DMS79 treated with DMSO at 0.1 percent for 48 hours (cell line): ENCODE data around the gene C10orf71.

Experiments
- DNase-seq: peaks from one replicate; lab custom pipeline; 2025; lab: John Stamatoyannopoulos, UW

The C10orf71 gene

DNA sequence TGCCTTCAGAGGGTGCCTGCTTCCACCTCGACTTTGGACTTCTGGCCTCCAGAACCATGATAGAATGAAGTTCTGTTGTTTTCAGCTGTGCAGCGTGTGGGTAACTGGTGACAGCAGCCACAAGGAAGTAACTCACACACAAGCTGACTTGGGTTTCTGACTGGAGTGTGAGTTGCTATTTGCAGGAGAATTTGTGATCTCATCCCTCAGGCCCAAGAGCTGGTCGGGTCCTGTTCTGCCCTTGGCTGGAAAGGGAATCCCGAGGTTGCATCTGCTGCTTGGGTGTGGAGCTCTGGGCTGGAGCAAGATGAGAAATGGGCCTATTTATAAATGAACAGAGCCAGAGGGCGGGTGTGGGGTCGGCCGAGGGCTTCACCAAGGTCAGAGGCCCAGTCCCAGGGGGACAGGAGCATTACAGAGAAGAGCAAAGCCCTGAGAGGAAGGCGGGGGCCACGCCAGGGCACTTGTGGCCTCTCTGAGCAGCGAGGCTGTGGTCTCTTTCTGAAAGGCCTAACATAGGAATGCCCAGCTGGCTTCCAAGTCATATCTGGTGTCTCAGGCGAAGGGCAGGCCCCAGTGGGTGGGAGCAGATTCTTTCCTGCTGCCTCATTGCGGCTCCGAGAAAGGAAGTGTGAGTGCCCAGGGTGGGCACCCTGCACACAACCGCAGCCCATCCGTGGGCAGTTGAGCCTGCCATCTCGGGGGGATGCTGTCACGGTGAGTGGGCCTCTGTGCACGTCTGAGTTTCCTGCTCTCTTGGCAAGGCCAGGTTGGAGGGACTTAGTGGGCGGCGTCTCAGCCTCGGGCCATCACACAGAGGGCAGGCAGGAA, 26.5 kb upstream of the C10orf71 start:
- no peak for DNase-seq

DNA sequence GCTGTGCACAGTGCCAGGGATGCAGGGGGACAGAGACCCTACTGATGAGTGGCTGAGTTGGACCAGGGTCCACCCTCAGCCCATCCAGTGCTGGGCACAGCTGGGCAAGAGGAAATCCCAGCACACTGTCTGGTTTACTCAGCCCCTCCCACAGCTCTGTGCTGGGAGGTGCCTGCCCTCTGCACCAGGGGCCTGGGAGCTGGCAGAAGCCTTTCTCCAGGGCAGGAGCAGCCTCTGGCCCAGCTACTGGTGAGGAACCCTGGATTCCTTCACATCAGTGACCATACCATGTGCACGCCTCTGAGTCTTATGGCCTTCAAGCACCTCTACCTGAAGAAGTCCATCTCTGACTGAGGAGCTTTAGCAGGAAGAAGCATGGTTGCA, 25.9 kb upstream of the C10orf71 start:
- DNase-seq, result no peak

DNA sequence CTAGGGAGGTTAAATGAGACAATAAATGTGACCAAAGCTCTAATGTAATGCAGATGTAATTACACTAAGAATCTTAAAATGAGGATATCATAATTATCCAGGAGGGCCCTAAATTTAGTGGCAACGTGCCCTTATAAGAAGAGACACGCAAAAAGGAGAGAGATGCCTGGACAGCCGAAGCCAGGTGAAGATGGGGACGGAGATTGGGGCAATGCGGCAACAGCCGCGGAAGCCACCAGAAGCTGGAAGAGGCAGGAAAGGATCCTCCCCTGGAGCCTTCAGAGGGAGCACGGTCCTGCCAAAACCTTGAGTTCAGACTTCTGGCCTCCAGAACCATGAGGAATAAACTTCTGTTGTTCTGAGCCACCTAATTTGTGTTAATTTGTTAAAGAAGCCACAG, 25.3 kb upstream of the C10orf71 start:
- DNase-seq, result no peak

DNA sequence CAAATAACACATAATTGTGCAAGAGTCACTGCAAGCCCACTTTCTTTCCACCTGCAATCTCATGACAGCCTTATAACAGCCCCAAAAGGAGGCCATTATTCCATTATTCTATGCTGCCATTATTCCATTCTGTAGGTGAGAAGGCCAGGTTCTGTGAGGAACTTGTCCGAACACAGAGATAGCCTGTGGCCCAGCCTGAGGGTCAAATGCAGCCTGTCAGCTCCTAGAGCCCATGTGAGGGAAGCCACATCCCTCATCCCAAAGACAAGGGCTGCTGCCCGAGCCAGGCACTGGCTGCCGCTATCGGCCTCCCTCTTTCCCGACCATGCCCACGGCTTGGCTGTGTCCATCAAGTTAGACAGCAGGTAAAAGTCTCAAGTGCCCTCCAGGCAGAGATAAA, 24.1 kb upstream of the C10orf71 start:
- DNase-seq, result no peak

DNA sequence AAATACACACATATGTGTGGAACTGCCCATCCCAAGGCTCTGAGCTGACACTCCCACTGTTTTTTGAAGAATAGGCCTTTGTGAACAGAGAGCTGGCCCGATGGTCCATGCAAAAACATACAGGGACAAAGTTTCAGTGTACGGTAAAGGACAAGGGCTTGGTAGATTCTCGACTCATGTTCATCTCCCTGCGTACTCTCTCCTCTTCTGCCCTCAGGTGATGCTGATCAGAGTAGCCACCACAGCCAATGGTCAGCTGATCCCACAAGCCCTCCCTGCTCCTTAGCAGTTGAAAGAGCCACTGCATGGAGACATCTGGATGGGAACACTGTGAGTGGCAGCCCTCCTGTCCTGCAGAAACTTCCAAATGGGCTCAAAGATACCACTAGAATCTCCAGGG, 23.1 kb upstream of the C10orf71 start:
- no peak for DNase-seq

DNA sequence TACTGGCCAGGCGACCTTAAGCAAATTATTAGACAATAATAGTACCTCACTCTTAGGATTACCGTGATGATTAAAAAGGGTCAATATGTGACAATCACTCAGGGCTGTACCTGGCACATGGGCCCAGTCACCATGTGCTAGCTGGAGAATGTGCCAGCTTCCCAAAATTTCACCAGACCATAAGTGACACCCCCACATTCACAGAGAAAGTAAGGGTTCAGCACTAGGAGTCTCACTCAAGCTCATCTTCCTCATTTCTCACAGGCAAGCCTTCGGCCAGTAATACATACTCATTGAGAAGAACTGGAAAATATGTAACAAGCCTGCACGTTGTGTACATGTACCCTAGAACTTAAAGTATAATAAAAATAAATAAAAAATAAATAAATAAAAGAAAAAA, 22.4 kb upstream of the C10orf71 start:
- DNase-seq, result no peak

DNA sequence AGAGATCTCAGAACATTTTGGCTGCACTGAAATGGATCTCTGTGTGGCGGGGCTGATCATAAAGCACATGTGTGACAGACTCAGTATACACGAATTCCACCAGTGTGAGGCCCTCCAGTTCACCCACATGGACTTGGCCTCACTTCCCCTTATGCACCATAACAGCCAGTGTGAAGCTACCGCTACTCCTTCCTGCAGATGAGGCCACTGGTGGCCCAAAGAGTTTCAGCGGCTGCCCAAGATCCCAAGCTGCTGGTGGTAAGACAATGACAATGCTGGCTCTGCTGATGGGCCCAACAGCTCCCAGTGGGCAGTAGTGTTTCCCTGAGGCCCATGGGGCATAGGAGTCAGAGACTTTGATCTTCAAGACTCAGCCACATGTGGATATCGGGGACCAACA, 21.0 kb upstream of the C10orf71 start:
- no peak for DNase-seq

DNA sequence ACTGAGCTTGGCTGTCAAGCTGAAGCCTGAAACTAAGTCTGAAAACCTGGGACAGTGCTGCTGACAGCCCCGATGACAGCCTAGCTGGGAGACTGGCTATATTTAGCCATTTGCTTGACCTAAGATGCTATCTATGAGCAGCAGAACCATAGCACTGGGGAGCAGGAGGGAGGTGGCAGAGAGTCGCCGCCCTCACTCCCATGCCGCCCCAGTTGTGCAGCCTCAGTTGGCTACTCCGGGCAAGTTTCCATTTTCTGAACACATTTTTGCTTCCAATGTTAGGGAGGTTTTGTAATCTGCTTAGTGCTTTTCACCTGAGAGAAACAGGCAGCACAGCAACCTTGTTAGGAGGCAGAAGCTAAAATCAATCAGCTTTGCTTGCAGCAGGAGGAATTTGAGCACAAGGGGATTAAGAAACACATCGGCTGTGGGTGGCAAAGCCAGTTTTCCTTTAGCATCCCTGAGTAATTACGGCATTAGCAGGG, 20.4 kb upstream of the C10orf71 start:
- DNase-seq, result no peak

DNA sequence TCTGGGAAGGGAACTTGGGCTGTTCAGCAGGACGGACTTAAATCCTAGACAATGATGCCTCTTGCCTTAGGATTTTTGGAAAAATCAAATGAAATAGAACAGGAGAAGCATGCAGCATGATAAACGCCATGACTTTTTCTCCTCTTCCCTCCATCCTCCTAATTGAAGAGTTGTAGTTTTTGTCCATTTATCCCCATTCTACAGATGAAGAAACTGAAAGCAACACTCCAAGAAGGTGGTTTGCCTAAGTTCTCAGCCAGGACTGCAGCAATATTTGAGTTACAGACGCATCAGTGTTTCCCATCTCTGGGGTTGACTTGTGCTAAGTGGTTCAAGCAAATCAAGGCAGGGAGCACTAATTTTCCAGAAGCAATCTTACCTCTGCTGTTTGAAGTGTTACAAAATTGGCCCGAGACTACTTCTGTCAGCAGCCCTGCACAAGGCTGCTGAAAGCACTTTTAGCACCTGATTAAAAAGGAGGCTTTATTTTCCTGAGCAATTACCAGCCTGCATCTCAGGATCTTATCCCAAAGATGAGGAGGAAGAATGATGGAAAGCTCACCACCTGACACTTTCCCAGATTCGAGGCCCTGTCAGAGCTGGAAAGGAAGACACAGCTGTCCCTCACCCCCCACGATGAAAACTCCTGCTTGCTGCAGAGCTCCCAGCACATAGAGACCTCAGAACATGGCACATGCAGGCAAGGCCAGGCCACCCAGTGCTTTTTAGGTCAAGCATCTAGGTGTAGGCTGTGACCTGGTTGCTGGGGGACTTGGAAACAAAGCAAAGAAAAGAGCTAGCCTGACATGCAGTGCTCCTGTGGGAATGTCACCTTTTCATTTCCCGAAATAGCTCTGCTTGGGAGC, 19.7 kb upstream of the C10orf71 start:
- DNase-seq, result no peak

DNA sequence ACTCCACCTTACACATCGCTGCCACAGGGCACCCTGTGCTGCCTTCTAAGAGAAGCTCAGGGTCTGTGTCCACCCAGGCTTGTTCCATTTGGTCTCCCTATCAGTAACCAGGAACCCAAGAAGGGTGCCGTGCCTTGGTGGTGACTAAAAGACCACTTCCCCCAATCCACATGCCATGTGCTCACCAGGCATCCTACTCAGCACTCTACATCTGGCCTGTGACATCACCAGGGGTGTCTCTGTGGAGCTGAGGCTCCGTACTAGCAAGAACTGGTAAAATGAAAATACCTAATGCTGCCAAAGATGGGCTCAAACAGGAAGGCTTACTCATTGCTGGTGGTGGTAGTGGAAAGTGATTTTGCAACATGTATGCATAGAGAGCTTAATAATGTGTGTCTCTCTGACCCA, 19.0 kb upstream of the C10orf71 start:
- no peak for DNase-seq

DNA sequence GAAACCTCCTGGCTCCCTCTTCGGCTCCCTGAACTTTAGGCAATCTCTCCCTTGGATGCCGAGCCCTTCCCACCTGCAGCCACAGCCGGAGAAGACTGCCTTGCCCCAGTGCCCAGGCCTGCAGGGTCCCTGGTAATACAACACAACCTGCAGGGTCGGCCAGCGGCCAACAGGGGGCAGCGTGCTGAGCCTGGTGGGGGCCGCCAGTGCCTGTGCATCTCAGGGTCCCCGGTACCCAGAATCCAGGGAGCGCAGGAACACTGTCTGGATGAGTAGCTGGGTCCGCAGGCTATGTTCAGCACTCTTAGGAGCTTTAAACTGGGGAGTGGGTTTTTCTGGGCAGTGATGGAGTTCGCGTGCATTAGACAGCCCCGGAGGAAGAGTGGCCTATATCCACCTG, 17.5 kb upstream of the C10orf71 start:
- DNase-seq, result no peak

DNA sequence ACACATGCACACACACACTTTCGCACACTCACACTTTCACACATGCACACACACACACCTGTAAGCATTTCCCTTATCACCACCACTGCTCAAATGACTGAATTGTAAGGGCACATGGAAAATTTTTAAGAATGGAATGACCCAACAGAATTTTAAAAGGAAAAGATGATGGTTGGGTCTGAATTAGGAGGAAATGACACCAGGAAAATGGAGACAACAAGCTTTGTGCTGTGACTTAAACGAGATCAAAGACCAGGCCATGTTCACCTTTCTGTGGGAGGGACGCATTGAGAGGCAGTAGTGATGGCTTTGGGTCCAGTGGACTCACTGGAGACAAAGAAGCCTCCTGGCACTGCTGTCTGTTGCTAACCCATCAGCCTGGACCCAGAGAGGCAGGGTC, 16.7 kb upstream of the C10orf71 start:
- DNase-seq, result no peak

DNA sequence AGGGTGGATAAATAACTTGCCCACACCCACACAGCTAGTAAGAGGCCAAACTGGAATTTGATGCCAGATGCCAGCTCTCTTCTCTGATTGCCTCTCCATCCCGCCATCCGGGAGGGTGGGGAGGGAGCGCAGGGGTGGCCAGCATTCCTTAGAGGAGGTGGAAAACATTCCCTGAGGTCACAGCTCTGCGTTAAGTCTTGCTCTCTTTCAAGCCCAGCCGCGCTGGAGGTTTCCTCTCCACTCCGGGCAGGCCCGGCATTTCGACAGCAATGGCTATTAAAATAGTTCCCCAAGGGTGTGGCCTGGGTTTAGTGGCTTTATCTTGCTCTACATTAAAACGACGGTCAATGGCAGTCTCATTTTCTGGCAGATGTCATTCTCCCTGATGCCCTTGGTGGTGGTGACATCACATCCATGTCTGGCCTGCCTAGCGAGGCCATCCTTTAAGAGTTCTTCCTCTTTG, 16.1 kb upstream of the C10orf71 start:
- DNase-seq, result no peak

DNA sequence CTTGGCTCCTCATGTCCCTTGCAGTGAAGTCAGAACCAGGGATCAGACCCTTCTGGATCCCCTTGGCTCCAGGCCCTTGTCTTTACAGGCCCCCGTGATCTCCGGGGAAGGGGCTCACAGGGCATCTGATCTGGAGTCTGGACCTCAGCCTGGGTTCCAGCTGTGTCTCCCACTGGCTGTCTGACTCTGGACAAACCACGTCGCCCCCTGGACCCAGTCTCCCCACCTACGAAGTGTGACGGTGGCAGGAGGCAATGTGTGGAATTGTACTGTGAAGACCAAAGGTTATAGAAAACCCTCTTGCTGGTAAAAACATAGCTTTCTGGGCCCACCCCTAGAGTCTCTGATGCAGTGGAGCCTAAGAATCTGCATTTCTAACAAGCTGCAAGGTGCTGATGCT, 15.5 kb upstream of the C10orf71 start:
- no peak for DNase-seq

DNA sequence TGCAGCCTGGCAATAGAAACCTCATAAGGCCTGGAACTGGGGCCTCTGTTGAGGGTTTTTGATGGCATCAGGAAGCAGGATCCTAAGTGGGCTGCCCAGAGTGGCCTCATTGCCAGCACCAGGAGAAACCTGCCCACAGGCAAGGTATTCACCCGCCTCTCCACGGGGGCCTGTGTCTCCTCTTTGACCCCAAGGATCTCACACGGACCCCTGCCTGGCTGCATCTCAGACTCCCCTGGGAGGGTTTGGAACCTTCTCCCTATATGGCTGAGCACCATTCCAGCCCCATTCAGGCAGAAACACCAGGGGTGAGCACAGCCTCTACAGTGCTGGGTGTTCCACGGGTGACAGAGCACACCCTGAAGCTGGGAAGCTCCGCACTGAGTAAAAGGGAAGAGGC, 14.6 kb upstream of the C10orf71 start:
- DNase-seq, result no peak

DNA sequence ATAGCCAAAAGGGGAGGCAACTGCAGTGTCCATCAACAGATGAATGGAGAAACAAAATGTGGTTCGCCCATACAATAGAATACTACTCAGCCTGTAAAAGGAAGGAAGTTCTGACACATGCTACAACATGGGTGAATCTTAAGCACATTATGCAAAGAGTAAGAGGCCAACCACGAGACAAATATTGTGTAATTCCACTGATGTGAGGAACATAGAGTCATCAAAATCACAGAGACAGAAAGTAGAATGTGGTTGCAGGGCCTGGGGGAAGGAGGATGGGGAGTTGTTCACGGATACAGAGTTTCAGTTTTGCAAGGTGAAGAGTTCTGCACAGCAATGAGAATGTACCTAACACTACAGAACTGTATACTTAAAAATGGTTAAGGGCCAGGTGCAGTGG, 13.7 kb upstream of the C10orf71 start:
- no peak for DNase-seq

DNA sequence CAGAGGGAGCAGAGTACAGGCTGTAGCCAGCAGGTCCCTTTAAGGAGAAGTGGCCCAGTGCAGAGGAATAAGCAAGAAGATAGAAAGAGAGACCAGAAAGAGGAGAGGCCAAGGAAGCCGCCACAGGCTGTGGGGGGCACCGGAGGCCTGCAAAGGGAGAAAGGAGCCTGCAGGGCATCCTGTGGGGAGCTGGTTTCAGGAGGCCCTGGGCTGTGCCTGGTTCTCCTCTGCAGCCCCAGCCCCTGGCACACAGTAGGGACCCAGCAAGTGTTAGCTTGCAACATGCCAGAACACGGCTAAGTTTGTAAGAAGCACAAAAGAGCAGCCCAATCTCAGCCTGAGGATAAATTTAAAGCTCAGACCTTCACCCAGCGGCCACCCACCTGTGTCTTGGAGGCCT, 12.3 kb upstream of the C10orf71 start:
- DNase-seq, result no peak

DNA sequence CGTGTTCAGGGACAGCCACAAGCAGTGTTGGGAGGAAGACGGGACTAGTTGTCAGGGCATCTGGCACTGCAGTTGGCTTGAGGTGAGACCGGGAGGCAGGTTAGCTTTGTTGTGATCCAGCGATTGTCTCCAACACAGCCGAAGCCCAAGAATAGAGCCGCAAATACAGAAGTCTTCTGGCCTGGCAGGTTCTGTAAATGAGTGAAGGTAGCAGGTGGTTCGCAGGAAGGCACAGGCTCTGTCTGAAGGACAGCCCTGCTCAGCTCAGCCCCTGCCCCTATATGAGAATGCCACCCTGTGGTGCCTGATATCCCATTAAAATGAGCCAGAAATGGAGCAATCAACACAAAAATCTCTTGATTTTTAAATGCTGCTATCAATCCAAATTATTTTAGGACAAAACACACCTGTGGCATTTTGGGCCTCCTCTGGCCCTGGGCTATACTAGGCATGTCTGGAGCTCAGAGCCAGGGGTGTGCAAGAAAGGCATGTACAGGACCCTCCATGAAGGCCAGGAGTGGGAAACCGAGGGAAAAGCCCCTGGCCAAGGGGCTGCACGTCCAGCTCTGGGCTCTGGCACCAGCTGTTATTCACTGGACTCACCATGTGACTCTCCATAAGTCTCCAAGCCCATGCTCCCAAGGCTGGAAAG, 11.2 kb upstream of the C10orf71 start:
- DNase-seq, result no peak

DNA sequence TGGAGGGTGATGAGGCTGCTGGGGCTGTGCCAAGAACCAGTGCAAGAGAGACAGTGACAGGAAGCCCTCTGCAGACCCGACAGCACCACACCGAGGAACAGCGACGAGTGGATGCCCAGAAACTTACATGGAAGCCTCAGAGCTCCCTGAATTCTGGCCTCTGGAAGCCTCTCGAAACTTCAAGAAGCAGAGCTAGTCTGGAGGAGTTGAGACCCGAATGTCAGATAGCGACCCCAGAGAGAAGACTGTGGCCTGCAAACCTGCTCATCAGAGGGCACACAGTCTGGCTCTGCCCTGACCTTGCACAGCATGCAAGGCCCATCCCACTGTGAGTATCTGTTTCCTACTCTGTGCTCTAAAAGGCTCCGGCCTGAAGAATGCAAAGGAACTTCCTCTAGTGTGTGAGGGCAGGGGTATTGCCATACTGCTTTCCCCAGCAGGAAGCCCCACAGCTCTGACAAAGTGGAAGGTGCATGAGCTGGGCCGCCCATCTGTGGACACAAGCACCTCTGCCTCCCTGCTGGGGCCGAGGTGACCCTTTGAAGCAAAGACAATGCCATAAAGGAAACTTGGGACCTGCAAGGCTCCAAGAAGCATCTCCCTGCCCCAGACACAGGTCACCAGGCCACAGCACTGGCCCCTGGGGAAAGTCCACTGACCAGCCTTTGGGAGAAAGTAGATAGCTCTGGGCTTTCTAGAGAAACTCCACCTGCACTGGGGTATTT, 10.5 kb upstream of the C10orf71 start:
- DNase-seq, result no peak

DNA sequence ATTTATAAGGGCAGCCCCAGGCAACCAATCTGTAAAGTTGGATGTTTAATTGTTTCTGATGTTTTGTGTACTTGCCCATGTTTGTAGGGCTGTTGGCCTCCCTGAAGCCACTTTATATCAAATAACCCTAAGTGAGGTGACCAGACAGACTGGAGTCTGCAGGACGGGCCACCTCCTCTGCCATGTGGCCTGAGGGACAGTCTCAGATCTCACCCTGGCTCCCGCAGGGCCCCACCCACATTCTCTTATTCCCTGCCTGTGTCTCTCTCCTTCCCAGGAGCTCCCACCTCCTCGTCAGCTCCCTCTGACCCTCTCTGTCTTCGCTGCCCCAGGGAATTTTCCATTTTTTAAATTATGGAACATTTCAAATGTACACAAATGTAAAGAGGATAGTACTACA, 9.5 kb upstream of the C10orf71 start:
- no peak for DNase-seq

DNA sequence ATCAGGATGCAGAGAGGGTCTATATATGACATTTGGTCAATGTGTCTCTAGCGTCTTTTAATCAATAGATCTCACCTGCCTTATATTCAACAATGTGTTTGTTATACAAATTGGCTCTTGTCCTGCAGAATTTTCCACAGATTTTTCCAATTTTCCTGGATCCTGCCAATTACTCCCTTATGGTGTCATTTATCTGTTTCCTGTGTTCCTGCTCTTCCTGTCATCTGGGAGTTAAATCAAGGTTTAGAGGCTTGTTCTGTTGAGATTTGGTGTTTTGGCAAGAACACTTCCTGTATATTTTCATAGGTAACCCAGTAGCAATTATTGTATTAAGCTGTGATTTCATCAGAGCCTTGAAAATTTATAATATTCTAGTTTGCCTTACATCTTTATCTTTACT, 8.8 kb upstream of the C10orf71 start:
- no peak for DNase-seq

DNA sequence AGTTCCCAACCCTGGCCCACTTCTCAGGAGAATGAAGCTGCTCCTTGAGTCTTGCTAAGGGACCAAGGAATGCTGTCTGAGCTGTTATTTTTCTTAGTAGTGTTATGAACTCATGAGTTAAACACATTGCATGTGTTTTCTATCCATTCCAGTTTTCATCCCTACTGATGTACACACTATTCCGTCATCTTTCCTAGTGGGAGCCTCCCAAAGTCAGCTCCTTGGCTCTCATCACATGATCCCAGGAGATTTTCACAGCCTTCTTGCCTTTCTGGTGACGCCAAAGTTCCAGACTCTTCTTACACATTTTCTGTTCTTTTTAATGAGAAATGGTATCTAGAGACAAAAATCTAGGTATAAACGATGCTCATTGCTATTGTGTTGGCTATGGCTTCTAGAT, 8.4 kb upstream of the C10orf71 start:
- DNase-seq, result no peak
